SK-N-SH (cell line): ENCODE measurements around the gene LGALS12. TPM values are rescaled to one million over a fixed set of nuclear protein-coding genes. Genes with fewer than 3 reads are reported as not detected.

Source experiments
- CTCF ChIA-PET: fragments of 300-600, 350-600 bp; formaldehyde crosslinking; extraction: SDS; loops from one replicate; lab custom pipeline; 2021; lab: Yijun Ruan, JAX
- POLR2A ChIA-PET: fragments of 350-600 bp; sonication (Branson Sonifier 250); formaldehyde crosslinking; extraction: SDS; loops from one replicate; lab custom pipeline; 2020; ENCODE audit warnings: antibody characterized with exemption, inconsistent platforms; lab: Yijun Ruan, JAX
- DNase-seq: peaks from one replicate; pipeline ENCODE4 v3.0.0; 2012
- H2AFZ ChIP-seq: fragments of 200-600 bp; sonication (generic); 2 replicates; pipeline ENCODE4 v1.8.1; 2016; ENCODE audit warnings: antibody characterized with exemption, mild to moderate bottlenecking, low read depth
- H3F3A ChIP-seq: fragments of 200-600 bp; sonication (generic); replicated peaks from 2 replicates; pipeline ENCODE3; 2016; ENCODE audit warnings: antibody characterized with exemption, mild to moderate bottlenecking; ENCODE audit not compliant: insufficient read depth
- H3K27ac ChIP-seq, 2 experiments: fragments of 200-500 bp in 1 of 2; fragments of 200-600 bp in 1 of 2; sonication (Bioruptor generic) in 1 of 2; sonication (generic), shearing (Covaris generic) in 1 of 2; 2 replicates each; pipeline versions ENCODE4 v1.5.1 to v1.6.1; 2014 to 2016; ENCODE audit warnings: low read depth in 2 of 2, inconsistent platforms in 1 of 2, low read length in 1 of 2, mild to moderate bottlenecking in 1 of 2, mixed read lengths in 1 of 2
- H3K27me3 ChIP-seq: fragments of 200-600 bp; sonication (generic), shearing (Covaris generic); 2 replicates; pipeline ENCODE4 v1.6.1; 2016; ENCODE audit warnings: mixed run types; ENCODE audit not compliant: insufficient read depth
- H3K36me3 ChIP-seq, 2 experiments: fragments of 200-500 bp in 1 of 2; fragments of 200-600 bp in 1 of 2; sonication (Bioruptor generic) in 1 of 2; sonication (generic) in 1 of 2; replicated peaks in 1 of 2; 2 replicates each; pipeline versions ENCODE3 to v1.5.1; 2014 to 2016; ENCODE audit warnings: low read length in 1 of 2, mild to moderate bottlenecking in 1 of 2; ENCODE audit not compliant: insufficient read depth in 2 of 2, control insufficient read depth in 1 of 2
- H3K4me1 ChIP-seq, 2 experiments: fragments of 200-500 bp in 1 of 2; fragments of 200-600 bp in 1 of 2; sonication (Bioruptor generic) in 1 of 2; sonication (generic), shearing (Covaris generic) in 1 of 2; 2 replicates each; pipeline versions ENCODE4 v1.5.1 to v1.6.1; 2014 to 2016; ENCODE audit warnings: low read depth in 1 of 2, low read length in 1 of 2, mixed run types in 1 of 2; ENCODE audit not compliant: insufficient read depth in 2 of 2, control insufficient read depth in 1 of 2
- H3K4me2 ChIP-seq: fragments of 200-600 bp; sonication (generic), shearing (Covaris generic); 2 replicates; pipeline ENCODE4 v1.6.1; 2017; ENCODE audit warnings: mixed run types
- H3K4me3 ChIP-seq, 2 experiments: fragments of 200-500 bp in 1 of 2; fragments of 200-600 bp in 1 of 2; sonication (Bioruptor generic) in 1 of 2; sonication (generic), shearing (Covaris generic) in 1 of 2; 2 replicates each; pipeline versions ENCODE4 v1.5.1 to v1.8.1; 2014 to 2016; ENCODE audit warnings: low read depth in 2 of 2, inconsistent platforms in 1 of 2, low read length in 1 of 2, mild to moderate bottlenecking in 1 of 2, mixed read lengths in 1 of 2, moderate library complexity in 1 of 2
- H3K79me2 ChIP-seq: fragments of 200-600 bp; sonication (generic); 2 replicates; pipeline ENCODE4 v1.8.1; 2017; ENCODE audit warnings: mild to moderate bottlenecking; ENCODE audit not compliant: insufficient read depth
- H3K9ac ChIP-seq: fragments of 200-600 bp; sonication (generic); 2 replicates; pipeline ENCODE4 v1.6.1; 2017; ENCODE audit warnings: mixed run types
- H3K9me2 ChIP-seq: fragments of 200-600 bp; sonication (generic); 2 replicates; pipeline ENCODE4 v1.6.1; 2017; ENCODE audit warnings: mixed run types
- H3K9me3 ChIP-seq: fragments of 200-600 bp; sonication (generic); 2 replicates; pipeline ENCODE4 v1.6.1; 2017; ENCODE audit warnings: mixed run types, mild to moderate bottlenecking, moderate library complexity
- H4K20me1 ChIP-seq: fragments of 200-600 bp; sonication (generic); 2 replicates; pipeline ENCODE4 v1.6.1; 2017; ENCODE audit warnings: mild to moderate bottlenecking, mixed run types; ENCODE audit not compliant: insufficient read depth
- CHD2 ChIP-seq: fragments of 150-350 bp; IDR thresholded peaks from 2 replicates; pipeline ENCODE4 v1.6.1; 2018; ENCODE audit warnings: low read length; ENCODE audit not compliant: partially characterized antibody
- CTCF ChIP-seq: fragments of 200-600 bp; sonication (generic); IDR thresholded peaks from 2 replicates; pipeline ENCODE4 v1.6.1; 2017; ENCODE audit warnings: antibody characterized with exemption, mild to moderate bottlenecking, moderate library complexity
- EP300 ChIP-seq, 2 experiments: IDR thresholded peaks; 2 replicates each; pipeline versions ENCODE4 v1.4.0 to v1.6.1; 2012; ENCODE audit warnings: borderline replicate concordance in 1 of 2, low read depth in 1 of 2, low read length in 1 of 2
- EZH2phosphoT487 ChIP-seq: fragments of 200-600 bp; sonication (generic); IDR thresholded peaks from 2 replicates; pipeline ENCODE4 v1.6.1; 2017; ENCODE audit warnings: low read depth, mixed run types, mild to moderate bottlenecking, antibody characterized with exemption, moderate library complexity, borderline replicate concordance
- IRF3 ChIP-seq: fragments of 150-350 bp; IDR thresholded peaks from 2 replicates; pipeline ENCODE4 v1.6.1; 2016; ENCODE audit warnings: mild to moderate bottlenecking, low read depth, low read length
- MXI1 ChIP-seq: IDR thresholded peaks from 2 replicates; pipeline ENCODE4 v1.6.1; 2012; ENCODE audit warnings: mild to moderate bottlenecking, low read depth, low read length, improper control_type of control experiment
- NFIC ChIP-seq: IDR thresholded peaks from 2 replicates; pipeline ENCODE4 v1.4.0; 2012; ENCODE audit warnings: borderline replicate concordance
- PBX3 ChIP-seq: IDR thresholded peaks from 2 replicates; pipeline ENCODE4; 2012
- TAF1 ChIP-seq: IDR thresholded peaks from 2 replicates; pipeline ENCODE4 v1.6.1; 2012; ENCODE audit warnings: low read depth, mild to moderate bottlenecking, low read length, moderate library complexity, borderline replicate concordance
- TCF12 ChIP-seq: IDR thresholded peaks from 2 replicates; pipeline ENCODE4 v1.4.0; 2012
- ZBTB33 ChIP-seq: IDR thresholded peaks from 2 replicates; pipeline ENCODE4 v1.4.0; 2012; ENCODE audit warnings: low read depth, borderline replicate concordance
- WGBS: methylation state at CpG from one replicate; pipeline ENCODE4 v1.1.6; 2017; ENCODE audit warnings: low lambda C conversion rate; 5-methylcytosine and 5-hydroxymethylcytosine counted together
- polyA plus RNA-seq, 3 experiments: library from polyadenylated mRNA; depleted of rRNA; stranded (reverse); fragments of >200 nt; gene quantifications; 2 replicates each; pipeline ENCODE4 v1.2.3, GENCODE V29; 2012

The LGALS12 gene
- polyA plus RNA-seq, 1 of the 3 experiments (the other 2 are of a cell fraction): not detected

- Histone ChIP-seq H4K20me1 (no peaks in the 10 kb centered on the region), H2AFZ (no peak overlapping the region), H3F3A (no peaks in the 10 kb centered on the region), H3K27me3 (no peaks in the 10 kb centered on the region; the same call in 1 of the 2 replicates), H3K9ac (no peak overlapping the region), H3K4me2 (no peak overlapping the region), H3K9me2 (no peaks in the 10 kb centered on the region), H3K4me1 (no peaks in the 10 kb centered on the region; a peak in 1 of 4 replicates), H3K36me3 (no peaks in the 10 kb centered on the region), H3K27ac (no peak overlapping the region), H3K79me2 (no peaks in the 10 kb centered on the region), H3K4me3 (no peak overlapping the region), H3K9me3 (no peaks in the 10 kb centered on the region; the same call in 1 of the 2 replicates)
- ChIA-PET CTCF (no interaction called here), POLR2A (no interaction called here)
- DNase-seq: no peak
- no peak for TF ChIP-seq EZH2phosphoT487
- WGBS: 51% methylated on average over 3 of the region's 3 CpGs
These were observed 33.5 kb upstream of the LGALS12 start for GRCh38 chr11:63472372-63472771.

- CTCF ChIA-PET: interaction anchor here (1.4 to 1.6 kb wide), 2 partner anchors 159 to 162 kb away, joined by 4 to 6 read pairs; no protein-coding TSS in a partner anchor
- no peaks in the 10 kb centered on the region for H3K4me1 ChIP-seq
- H3K9me2 ChIP-seq: no peaks in the 10 kb centered on the region
- H3K27ac ChIP-seq: no peak overlapping the region
- H4K20me1 ChIP-seq: no peaks in the 10 kb centered on the region
- no peak for DNase-seq
- H3K4me2 ChIP-seq: no peak overlapping the region
- TF ChIP-seq MXI1: no peak
- no peak for TF ChIP-seq TCF12
- no peak for TF ChIP-seq ZBTB33
- no peak for TF ChIP-seq IRF3
- TF ChIP-seq TAF1: no peak
- no peak for TF ChIP-seq NFIC
- no peak for TF ChIP-seq CHD2
- no peak for TF ChIP-seq EP300 (IDR thresholded peaks at IDR 0.05; ENCODE audit: borderline replicate concordance in 1 of 2, low read depth in 1 of 2, low read length in 1 of 2)
- no peak for TF ChIP-seq PBX3
- TF ChIP-seq CTCF: no peak
- no peaks in the 10 kb centered on the region for H3F3A ChIP-seq
- no peak overlapping the region for H3K9ac ChIP-seq
- H3K36me3 ChIP-seq: no peaks in the 10 kb centered on the region
- no peak overlapping the region for H3K4me3 ChIP-seq
- H3K79me2 ChIP-seq: no peaks in the 10 kb centered on the region
- POLR2A ChIA-PET: no interaction called here
- H2AFZ ChIP-seq: no peak overlapping the region
- no peaks in the 10 kb centered on the region for H3K27me3 ChIP-seq
- H3K9me3 ChIP-seq: no peaks in the 10 kb centered on the region; the same call in 1 of the 2 replicates
These were observed 29.3 kb upstream of the LGALS12 start for GRCh38 chr11:63476618-63477017.
